Stimulated activated CD4-positive, alpha-beta T cell treated with anti-CD3 and anti-CD28 coated beads, Interleukin-4, amount 100 ng/mL, for 4 hours (primary cell): ENCODE measurements around the gene RANBP10.

ENCODE experiments used
- DNase-seq, 2 experiments: peaks; one replicate each; pipeline ENCODE4 v3.0.0-alpha.2; 2020

The RANBP10 gene

DNA sequence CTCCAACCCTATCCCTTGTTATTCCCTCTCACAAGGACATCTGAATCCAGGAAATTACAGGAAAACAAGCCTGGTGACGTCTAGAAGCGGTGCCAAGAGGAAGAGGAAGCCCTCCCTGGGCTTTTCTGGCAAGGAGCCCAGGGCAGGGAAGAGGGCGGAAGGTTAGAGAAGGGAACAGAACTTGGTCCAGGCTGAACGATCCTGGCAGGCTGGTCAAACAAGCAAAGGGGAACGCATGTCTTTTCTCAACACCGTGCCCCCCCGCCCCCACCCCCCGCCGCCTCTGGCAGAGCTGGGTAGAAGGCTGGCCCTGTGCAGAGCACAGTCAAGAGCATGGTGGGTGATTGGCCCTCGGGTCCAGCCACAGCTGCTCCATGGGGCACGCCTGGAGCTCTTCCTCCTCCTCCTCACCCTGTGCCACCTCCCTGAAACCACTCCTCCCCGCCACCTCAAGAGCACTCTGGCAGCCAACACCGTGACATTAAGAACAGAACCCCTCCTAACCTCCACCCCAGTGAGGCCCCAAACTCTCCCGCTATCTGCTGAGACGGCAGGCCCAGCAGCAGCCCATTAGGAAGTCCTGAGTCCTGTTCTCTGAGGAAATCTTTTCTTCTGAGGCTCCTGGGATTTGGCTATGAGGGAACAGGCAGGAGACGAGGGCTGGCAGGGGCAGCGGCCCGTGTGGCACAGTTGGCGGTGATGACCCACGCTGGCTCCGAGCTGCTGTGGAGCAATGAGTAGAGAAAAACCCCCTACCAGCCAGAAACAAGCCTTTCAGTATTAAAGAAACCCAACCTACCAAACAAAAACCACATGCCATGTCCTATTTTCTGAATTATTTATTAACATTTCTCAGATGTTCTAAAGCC lies 132.4 kb downstream of the RANBP10 start:
- no peak for DNase-seq
